Renal cortex interstitium (tissue), 3 donors: ENCODE measurements around the gene MAGED4. TPM values are rescaled to one million over a fixed set of nuclear protein-coding genes. Genes with fewer than 3 reads are reported as not detected.

Experiments
- polyA plus RNA-seq, 3 donors: library from polyadenylated mRNA; unstranded; fragments of 120-200 nt; gene quantifications; one replicate each; pipeline ENCODE4 v1.2.1, GENCODE V29; 2013; ENCODE audit not compliant: insufficient read length in 3 of 3

Gene MAGED4
- polyA plus RNA-seq, 3 donors: 32.7 to 50.2 (median 45.3) TPM

Other genes starting within 250 kb of the MAGED4 start
- 10 to 100 TPM; 66.5 to 86.1 (median 85.5) TPM for gene MAGED4B, start 115.7 kb upstream of the MAGED4 start, polyA plus RNA-seq
- under 1 TPM in 1 of 3 donors, not detected in 2; 0.17 TPM for gene XAGE2, start 184.1 kb downstream of the MAGED4 start, polyA plus RNA-seq